Measurements from ENCODE around the gene CHRND.

The CHRND gene

DNA sequence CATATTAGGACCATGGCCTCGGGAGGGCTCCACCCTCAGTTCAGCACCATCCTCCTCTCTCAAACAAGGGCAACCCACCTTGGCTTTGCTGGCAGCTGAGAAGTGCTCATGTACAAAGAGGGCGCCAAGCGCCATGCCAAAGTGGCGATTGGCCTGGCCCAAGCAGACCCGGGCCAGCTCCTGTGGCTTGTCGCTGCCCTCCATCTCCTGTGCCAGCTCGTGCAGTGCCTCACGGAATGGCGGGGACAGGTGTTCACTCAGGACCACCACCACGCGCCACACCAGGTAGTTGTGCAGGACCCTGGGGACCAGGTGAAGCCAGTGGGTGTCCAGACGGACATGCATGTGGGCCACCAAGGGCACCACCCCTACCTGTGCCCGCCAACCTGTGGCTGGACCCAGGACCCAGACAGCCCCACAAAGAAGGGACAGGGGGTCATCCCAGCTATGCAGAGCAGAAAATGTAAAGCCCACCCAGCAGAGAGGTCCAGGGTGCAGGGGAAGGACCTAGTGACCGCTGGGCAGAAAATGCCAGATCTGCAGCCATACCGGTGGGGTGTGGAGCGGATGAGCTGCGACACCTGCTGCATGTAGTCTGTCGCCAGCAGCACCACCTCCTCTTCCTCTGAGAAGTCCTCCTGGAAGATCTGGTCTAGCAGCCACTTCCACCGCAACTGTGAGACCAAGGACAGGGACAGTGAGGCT lies 41.9 kb upstream of the CHRND start:
- H3K36me3 ChIP-seq (ENCODE audit: control insufficient read depth, insufficient read depth, low read length) = no peaks in the 10 kb centered on the region
- TF ChIP-seq, protein P1, sequence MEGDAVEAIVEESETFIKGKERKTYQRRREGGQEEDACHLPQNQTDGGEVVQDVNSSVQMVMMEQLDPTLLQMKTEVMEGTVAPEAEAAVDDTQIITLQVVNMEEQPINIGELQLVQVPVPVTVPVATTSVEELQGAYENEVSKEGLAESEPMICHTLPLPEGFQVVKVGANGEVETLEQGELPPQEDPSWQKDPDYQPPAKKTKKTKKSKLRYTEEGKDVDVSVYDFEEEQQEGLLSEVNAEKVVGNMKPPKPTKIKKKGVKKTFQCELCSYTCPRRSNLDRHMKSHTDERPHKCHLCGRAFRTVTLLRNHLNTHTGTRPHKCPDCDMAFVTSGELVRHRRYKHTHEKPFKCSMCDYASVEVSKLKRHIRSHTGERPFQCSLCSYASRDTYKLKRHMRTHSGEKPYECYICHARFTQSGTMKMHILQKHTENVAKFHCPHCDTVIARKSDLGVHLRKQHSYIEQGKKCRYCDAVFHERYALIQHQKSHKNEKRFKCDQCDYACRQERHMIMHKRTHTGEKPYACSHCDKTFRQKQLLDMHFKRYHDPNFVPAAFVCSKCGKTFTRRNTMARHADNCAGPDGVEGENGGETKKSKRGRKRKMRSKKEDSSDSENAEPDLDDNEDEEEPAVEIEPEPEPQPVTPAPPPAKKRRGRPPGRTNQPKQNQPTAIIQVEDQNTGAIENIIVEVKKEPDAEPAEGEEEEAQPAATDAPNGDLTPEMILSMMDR (IDR thresholded peaks at IDR 0.05; ENCODE audit: insufficient read depth, low read length, poor library complexity, severe bottlenecking) = no peak
- no peak overlapping the region for H3K4me3 ChIP-seq (replicated peaks; ENCODE audit: low read depth, low read length)
- H3K27me3 ChIP-seq (replicated peaks; ENCODE audit: control insufficient read depth, insufficient read depth, low read length) = no peaks in the 10 kb centered on the region; the same call in 1 of the 2 replicates
- DNase-seq (ENCODE audit: extremely low read depth, insufficient read length) = no peak

DNA sequence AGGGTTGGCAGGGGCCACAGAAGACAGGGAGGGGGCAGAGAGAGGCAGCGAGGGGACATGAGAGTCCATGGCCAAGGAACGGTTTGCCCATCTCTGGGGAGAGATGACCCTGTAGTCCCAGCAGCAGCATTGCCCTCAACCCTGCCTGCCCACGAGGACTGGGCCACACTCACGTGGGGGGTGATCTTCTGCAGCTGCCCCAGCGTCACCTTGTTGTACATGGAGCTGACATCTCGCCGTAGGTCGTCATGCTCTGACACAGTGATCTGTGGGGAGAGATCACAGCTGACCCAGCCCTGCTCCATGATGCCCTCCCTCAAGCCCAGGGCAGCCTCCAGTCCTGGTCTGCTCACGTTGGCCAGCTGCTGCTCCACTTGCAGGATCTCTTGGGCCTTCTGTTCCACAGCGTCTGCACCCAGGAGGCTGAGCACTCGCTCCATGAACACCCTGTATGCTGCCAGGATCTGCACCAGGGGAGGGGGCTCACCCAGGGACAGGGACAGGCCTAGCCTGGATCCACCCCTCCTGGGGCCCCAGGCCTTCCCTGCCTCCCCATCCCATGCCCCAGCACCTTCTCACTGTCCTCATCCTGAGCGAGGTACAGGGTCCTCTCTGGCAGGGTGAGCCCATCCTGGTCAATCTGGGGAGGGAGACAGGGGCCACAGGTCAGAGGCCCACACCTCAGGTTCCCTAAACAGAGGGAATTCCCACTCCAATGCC lies 41.2 kb upstream of the CHRND start:
- no peak for DNase-seq (ENCODE audit: extremely low read depth, insufficient read length)
- TF ChIP-seq, protein P1 (IDR thresholded peaks at IDR 0.05; ENCODE audit: insufficient read depth, low read length, poor library complexity, severe bottlenecking) = no peak
- no peak overlapping the region for H3K4me3 ChIP-seq (replicated peaks; ENCODE audit: low read depth, low read length)
- H3K27me3 ChIP-seq (replicated peaks; ENCODE audit: control insufficient read depth, insufficient read depth, low read length) = no peaks in the 10 kb centered on the region; the same call in 1 of the 2 replicates
- no peaks in the 10 kb centered on the region for H3K36me3 ChIP-seq (ENCODE audit: control insufficient read depth, insufficient read depth, low read length)

DNA sequence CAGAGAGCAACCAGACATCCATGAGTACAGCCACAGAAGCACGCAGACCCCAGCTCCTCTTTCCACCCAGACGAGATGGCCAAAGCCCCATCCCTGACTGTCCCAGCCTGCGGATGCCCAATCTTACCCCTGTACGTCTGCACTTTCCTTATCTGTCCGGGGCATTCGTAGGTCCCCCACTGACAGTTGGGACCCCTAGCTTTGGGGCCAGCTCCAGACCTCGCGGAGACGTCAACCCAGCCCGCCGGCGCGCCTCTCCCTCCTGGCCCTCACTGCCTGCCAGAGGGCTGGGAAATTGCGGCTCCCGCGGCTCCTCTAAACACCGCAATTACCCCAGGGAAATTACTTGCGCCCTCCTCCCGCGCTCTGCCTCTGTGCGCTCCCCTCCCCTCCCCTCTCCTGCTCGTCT lies 40.6 kb upstream of the CHRND start:
- no peaks in the 10 kb centered on the region for H3K36me3 ChIP-seq (ENCODE audit: control insufficient read depth, insufficient read depth, low read length)
- H3K4me3 ChIP-seq (replicated peaks; ENCODE audit: low read depth, low read length) = no peak overlapping the region
- no peak for DNase-seq (ENCODE audit: extremely low read depth, insufficient read length)
- no peaks in the 10 kb centered on the region; the same call in 1 of the 2 replicates for H3K27me3 ChIP-seq (replicated peaks; ENCODE audit: control insufficient read depth, insufficient read depth, low read length)
- TF ChIP-seq, protein P1 (IDR thresholded peaks at IDR 0.05; ENCODE audit: insufficient read depth, low read length, poor library complexity, severe bottlenecking) = no peak

DNA sequence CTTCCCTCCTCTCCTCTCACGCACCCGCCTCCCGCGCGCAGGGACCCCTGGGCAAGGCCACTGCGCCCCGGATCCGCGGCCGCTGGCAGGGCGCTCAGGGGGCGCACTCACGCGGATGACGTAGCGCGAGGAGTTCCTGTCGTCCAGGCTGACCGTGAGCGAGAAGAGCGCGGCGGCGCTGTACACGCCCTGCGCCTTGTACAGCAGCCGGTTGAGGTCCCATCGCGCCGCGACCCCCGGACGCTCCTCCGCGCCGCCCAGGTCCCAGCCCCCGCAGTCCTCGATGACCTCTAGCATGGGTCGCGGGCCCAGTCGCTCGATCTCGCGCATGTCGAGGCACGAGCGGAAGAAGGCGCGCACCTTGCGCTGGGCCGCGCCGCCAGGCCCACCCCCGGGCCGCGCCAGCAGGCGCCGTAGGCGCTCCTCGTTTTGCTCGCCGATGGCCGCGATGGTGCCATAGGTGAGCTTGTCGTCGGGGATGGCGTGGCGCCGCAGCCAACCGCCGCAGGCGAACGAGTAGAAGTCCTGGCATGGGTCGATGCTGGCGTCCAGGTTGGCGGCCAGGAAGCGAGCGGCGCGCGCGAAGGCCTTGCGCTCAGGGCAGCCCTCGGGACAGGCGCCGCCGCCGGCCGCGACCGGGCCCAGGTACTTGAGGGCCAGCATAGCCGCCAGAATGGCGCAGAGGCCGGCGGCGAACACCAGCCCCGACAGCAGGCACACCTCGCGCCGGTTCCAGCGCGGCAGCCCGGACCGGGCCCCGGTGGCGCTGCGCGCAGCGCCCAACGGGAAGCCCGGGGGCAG lies 40.0 kb upstream of the CHRND start:
- Histone ChIP-seq H3K36me3 (ENCODE audit: control insufficient read depth, insufficient read depth, low read length) (no peaks in the 10 kb centered on the region), H3K27me3 (replicated peaks; ENCODE audit: control insufficient read depth, insufficient read depth, low read length) (no peaks in the 10 kb centered on the region; the same call in 1 of the 2 replicates), H3K4me3 (replicated peaks; ENCODE audit: low read depth, low read length) (no peak overlapping the region)
- TF ChIP-seq, protein P1 (IDR thresholded peaks at IDR 0.05; ENCODE audit: insufficient read depth, low read length, poor library complexity, severe bottlenecking) = no peak
- no peak for DNase-seq (ENCODE audit: extremely low read depth, insufficient read length)

DNA sequence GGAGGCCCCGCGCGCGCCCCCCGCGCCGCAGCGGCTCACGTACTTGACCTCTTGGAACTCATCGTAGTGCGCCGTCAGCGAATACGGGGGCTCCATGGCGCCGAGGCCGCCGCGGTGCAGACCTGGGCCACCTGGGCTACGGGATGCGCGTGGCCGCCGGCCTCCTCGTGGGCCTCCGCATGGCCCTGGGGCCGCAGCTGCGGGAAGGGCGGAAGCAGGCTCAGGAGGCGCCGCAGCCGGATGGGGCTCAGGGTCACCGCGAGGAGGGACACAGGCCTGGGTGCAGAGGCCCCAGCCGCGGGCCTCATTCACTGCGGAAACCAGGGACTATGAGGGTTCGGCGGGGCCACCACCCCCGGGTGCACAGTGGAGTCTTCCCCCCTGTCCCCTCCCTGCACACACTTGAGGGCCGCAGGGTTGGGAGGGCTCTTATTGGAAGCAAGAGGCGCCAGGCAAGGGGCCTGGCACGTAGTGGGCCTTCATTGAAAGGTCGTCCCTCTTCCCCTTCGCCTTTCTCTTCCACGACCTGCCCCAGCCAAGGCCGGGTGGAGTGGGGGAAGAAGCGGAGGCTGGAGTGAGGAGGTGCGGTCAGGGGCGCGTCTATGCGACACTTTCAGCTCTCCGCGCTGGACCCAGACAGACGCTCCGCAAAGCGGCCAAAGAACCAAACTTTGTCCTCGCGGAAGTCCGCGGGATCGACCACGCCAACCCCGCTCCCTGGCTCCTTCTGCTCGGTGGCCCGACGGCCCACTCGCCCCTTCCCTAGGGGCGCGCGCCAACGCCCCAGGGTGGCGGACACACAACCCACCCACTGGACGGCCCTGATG lies 39.2 kb upstream of the CHRND start:
- Histone ChIP-seq H3K4me3 (replicated peaks; ENCODE audit: low read depth, low read length) (no peak overlapping the region), H3K27me3 (replicated peaks; ENCODE audit: control insufficient read depth, insufficient read depth, low read length) (no peaks in the 10 kb centered on the region; the same call in 1 of the 2 replicates), H3K36me3 (ENCODE audit: control insufficient read depth, insufficient read depth, low read length) (no peaks in the 10 kb centered on the region)
- DNase-seq (ENCODE audit: extremely low read depth, insufficient read length) = no peak
- TF ChIP-seq, protein P1 (IDR thresholded peaks at IDR 0.05; ENCODE audit: insufficient read depth, low read length, poor library complexity, severe bottlenecking) = no peak

Measured in GM06990 (cell line).